NCI-H510A (cell line): ENCODE measurements around the gene UBN1.

Experiments used
- DNase-seq: peaks from one replicate; lab custom pipeline; 2025; lab: John Stamatoyannopoulos, UW

The UBN1 gene

GRCh38 chr16:4862639-4863038, 15.4 kb downstream of the UBN1 start:
- no peak for DNase-seq

DNA sequence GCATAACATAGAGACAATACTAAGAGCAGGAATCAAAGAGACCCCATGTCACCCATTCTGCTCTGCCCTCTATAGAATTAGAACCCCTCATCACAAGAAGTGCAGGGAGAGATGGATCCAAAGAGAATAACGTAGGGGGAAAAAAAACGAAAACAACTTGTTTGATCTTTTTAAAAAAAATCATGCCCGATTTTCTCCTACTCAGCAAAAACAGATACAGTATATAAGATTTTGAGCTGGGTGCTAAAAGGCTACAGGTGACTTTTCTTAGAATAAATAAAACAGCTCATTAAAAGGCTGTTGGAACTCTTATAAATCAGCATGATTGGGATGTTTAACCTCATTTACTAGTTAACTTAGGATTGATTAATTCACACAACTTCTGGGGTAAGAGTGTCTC, 17.4 kb downstream of the UBN1 start:
- no peak for DNase-seq

DNA sequence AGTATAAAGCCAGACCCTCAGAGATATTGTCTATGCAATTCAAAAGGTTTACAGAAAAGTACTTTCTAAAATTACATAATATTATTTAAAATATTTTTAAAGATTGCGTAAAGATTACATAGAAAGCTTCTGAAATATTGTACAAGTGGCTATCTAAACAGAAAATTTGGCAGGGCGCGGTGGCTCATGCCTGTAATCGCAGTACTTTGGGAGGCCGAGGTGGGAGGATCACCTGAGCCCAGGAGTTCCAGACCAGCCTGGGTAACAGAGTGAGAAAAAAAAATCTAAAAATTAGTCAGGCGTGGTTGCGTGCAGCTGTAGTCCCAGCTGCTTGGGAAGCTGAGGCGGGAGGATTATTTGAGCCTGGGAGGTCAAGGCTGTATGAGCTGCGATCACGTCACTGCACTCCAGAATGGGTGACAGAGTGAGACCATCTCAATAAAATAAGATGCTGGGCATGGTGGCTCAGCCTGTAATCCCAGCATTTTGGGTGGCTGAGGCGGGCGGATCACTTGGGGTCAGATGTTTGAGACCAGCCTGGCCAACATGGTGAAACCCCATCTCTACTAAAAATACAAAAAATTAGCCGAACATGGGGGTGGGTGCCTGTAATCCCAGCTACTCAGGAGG, 18.1 kb downstream of the UBN1 start:
- no peak for DNase-seq

GRCh38 chr16:4866586-4866985, 19.3 kb downstream of the UBN1 start:
- DNase-seq = no peak

GRCh38 chr16:4868026-4868425, 20.7 kb downstream of the UBN1 start:
- DNase-seq = no peak

GRCh38 chr16:4868535-4868934, 21.3 kb downstream of the UBN1 start:
- no peak for DNase-seq

- DNase-seq = no peak
Observed at GRCh38 chr16:4869147-4869805, 22.0 kb downstream of the UBN1 start.

GRCh38 chr16:4870138-4870671, 22.9 kb downstream of the UBN1 start:
- DNase-seq = no peak

GRCh38 chr16:4871071-4871470, 23.8 kb downstream of the UBN1 start:
- no peak for DNase-seq

GRCh38 chr16:4873091-4873490, 25.8 kb downstream of the UBN1 start:
- DNase-seq = no peak

DNA sequence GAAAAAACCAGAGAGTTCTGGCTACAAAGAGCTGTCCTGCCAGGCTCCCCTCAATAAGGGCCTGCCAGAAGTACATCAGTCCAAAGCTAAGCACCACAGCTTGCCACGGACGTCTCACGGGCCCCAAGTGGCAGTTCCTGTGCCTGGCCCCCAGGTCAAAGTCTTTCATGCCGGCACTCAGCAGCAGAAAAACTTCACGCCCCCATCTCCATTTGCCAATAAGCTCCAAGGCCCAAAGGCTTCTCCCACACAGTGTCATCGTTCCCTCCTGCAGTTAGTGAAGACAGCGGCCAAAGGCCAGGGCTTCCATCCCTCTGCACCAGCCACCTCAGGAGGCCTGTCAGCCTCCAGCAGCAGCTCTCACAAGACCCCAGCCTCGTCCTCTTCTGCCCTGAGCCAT, 27.4 kb downstream of the UBN1 start:
- DNase-seq = no peak

DNA sequence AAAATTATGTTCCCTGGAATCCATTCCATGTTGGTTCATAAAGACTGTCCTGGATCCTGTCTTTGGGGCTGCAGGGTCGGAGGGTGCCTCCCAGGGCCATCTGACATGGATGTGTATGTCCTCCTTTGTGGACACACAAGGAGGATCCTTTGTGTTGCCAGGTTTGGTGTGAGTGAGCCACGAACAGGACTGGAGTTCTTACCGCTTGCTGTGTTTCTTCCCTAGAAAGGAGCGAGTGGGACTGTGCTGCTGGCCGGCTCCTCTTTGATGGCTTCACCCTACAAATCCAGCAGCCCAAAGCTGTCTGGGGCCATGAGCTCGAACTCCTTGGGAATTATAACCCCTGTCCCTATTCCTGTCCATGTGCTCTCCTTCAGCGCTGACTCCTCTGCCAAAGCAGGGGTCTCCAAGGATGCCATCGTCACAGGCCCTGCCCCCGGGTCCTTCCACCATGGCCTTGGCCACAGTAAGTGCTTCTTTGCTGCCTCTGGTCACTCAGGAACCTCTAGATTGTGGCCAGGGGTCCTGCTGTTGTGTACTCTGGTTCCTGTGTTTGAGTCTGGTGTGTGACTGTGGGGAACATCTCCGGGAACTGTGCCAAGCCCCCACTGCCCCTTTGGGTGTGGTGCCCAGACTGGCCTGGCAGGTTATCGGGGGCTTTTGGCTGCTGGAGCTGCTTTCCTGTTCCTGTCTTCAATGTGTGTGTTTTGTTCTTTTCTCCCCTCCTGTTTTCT, 29.5 kb downstream of the UBN1 start:
- DNase-seq = no peak

- no peak for DNase-seq
Observed at GRCh38 chr16:4877380-4877685, 30.1 kb downstream of the UBN1 start.

- DNase-seq = no peak
Observed at GRCh38 chr16:4879049-4879448, 31.8 kb downstream of the UBN1 start.

GRCh38 chr16:4880006-4880580, 32.8 kb downstream of the UBN1 start:
- no peak for DNase-seq

DNA sequence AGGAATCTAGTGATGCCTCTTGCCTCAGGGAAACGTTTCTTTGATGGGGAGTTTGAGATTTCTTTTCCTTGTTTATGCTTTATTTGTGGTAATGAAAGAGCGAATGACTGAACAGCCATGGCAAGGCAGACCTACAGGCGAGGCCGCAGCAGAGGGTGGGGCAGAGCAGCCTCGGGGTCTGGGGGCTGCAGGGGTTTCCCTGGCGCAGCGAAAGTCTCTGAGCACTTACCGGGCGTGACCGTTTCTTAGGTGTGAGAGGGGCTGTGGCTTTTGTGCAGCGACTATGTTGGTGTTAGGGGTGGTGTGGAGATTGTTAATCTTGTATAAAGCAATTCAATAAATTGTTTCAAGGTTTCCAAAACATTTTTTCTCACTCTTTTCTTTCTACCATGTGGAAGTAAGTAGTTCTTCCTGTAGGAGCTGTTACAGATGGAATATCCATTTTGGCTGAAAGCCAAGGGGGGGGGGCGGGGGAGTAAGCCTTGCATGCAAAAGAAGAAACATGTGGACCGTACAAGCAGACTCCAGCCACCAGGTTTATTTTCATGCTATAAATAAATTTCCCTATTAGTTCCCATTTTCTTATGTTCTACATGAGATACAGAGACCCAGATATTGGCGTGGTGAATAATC, 34.8 kb downstream of the UBN1 start:
- DNase-seq = no peak

DNA sequence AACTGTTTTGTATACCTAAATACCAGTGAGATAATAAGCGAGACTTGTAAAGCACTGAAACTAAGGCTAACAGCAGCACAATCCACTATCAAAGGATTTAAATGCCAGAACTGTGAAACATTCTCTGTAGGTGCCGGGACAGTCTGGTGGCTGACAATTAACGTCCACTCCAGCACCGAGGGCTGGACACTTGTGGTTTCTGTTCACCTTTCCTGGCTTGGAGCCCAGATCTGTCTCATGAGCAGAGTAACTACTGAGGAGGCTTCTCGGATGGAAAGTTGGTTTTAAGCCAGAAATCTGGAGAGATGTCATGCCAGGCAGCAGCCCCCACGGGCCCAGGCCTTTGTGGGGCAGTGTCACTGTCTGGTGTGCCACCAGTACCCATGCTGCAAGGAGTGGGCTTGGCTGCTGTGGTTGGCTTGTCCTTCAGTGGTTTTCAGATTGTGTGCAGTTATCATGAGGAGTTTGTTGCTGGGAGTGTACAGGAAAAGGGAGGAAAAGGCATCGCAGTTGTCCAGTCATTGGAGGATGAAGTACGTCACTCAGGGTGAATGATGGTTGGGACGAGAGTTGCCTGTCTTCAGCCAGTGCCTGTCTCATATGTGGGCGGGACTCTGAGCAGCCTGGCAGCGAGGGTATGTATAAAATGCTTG, 35.5 kb downstream of the UBN1 start:
- DNase-seq = no peak

DNA sequence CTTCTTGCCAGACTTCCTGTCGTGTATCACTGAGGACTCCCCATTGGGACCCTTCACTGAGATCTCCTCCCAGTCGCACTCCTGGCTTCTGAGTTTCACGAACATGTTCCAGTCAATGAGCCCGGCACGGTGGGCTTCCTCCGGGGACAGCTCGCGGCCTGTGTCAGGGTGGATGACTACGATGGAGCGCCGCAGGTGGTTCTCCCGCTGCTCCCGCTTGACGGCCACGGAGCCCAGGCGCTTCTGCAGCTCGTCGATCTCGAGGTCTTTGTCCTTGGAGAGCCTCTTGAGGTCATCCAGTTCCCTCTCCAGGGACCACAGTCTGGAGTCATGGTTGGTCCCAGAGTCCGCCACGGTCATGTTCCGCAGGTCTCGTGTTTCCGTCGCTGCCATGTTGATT, 36.2 kb downstream of the UBN1 start:
- no peak for DNase-seq

- DNase-seq = no peak
Observed at GRCh38 chr16:4884209-4884608, 36.9 kb downstream of the UBN1 start.

DNA sequence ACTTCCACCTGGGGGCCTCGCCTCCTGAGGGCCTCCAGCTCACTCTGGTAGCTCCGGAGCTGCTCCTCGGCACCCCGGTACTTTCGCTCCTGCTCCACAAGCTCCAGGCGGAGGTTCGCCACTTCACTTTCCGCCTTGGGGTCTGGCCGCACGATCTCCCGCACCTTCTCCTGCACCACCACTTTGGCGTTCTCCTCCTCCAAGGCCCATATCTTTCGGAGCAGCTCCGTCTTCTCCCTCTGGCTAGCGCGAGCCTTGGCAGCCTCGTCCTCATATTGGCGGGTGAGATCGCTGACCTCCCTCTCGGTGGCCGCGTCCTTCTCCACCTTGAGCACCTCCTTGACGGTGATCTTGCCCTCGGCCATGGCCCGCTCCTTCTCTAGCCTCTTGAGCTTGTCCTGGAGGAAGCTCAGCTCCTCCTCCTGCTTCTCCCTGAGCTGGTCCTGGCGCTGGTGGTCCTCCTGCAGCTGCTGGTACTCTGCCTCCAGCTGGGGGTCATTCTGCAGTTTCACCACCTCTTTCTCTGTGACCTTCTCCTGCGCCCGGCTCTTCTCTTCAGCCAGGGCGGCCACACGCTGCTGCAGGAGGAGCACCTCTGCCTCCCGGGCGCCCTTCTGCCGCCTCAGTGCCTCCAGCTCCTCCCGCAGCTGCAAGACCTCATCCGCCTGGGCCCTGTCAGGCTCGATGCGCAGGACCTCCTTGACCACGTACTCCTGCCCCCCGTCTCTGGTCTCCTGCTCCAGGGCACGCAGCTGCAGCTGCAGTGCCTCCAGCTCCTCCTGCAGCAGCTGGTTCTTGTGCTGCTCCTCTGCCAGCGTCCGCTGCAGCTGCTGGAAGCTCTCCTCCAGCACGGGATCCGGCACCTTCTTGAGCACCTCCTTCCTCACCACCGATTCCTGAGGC, 37.9 kb downstream of the UBN1 start:
- DNase-seq = no peak

DNA sequence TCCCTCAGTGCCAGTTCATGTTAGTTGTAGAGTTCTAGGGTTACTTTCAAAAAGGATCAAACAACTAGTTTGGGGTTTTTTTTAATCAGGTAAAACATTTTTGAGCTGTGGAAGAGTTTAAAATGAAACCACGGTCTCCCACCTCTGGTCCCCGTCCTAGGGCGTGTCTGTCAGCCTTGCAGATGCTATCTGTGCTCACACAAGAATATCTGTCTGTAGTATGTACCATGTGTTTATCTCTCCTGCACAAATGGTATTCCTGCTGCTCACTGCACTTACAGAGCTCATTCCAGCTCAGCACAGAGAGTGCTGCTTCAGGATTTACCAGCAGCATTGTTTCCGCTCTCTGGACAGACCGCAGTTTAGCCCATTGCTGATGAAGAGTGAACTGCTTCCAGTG, 38.9 kb downstream of the UBN1 start:
- no peak for DNase-seq
